T-helper 17 cell (primary cell): ENCODE results near the gene CNKSR3. TPM values are rescaled to one million over a fixed set of nuclear protein-coding genes. Genes with fewer than 3 reads are reported as not detected.

ENCODE experiments used
- ATAC-seq: fragments of 150-1000 bp; cut with Tn5 transposase; 2 replicates; pipeline ENCODE4 v1.10.0; 2021; ENCODE audit warnings: mild to moderate bottlenecking, moderate library complexity
- DNase-seq, 3 donors: peaks; one replicate each; pipeline versions ENCODE4 v3.0.0 to v3.0.0-alpha.2; 2020 to 2021
- H3K9me3 ChIP-seq: one replicate; pipeline ENCODE4 v1.7.0; 2013; ENCODE audit warnings: low read length, mild to moderate bottlenecking; ENCODE audit not compliant: control insufficient read depth, poor library complexity, severe bottlenecking
- H3K27ac Mint-ChIP-seq: one replicate; pipeline ENCODE4 v1.8.0; 2022; ENCODE audit warnings: mild to moderate bottlenecking, moderate library complexity, mixed read lengths
- H3K27me3 Mint-ChIP-seq: one replicate; pipeline ENCODE4 v1.8.0; 2022; ENCODE audit warnings: mixed read lengths
- H3K36me3 Mint-ChIP-seq: one replicate; pipeline ENCODE4 v1.8.0; 2022; ENCODE audit warnings: low read depth, mixed read lengths
- H3K4me1 Mint-ChIP-seq: one replicate; pipeline ENCODE4 v1.8.0; 2022; ENCODE audit warnings: mild to moderate bottlenecking, mixed read lengths
- H3K4me3 Mint-ChIP-seq: one replicate; pipeline ENCODE4 v1.8.0; 2022; ENCODE audit warnings: mild to moderate bottlenecking, moderate library complexity, mixed read lengths
- total RNA-seq, 4 donors: library from RNA in 2 of 4; stranded (reverse) in 2 of 4; gene quantifications; one replicate each; pipeline ENCODE4 v1.2.3 and lab custom pipeline; 2022 to 2026

CNKSR3 gene
- total RNA-seq, 2 donors from 2014 or later: not detected

DNA sequence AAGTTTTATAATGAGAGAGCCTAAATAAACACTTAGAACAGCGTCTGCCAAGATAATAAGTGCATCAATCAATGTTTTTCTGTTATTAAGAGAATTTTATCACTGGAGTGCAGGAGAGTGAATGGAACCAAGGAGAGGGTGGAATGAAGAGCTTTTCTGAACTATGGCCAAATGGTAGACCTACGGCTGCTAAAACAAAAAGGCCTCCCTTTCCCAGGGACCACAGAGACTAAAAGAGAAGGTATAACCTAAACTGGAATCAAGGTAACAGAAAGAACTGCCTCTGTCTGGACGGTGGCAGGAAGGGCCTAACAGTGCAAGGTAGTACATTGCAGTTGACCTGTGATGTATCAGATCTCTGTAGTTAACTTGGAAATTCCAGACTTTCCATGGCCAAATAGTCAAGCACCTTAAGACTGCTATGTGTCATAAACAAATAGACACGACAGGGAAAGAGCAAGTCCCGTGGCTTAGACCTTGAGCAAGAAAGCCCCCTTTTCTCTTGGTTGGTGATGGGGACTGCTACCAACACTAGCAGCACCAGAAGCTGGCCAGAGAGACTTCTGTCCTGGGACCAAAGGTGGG lies 5.5 kb downstream of the CNKSR3 start:
- H3K36me3 Mint-ChIP-seq: peaks cover 2% of the 10 kb centered on the region
- peaks cover 61% of the 10 kb centered on the region for H3K27me3 Mint-ChIP-seq
- H3K4me3 Mint-ChIP-seq: no peak overlapping the region
- H3K27ac Mint-ChIP-seq: no peak overlapping the region
- DNase-seq: no peak
- H3K4me1 Mint-ChIP-seq: peaks cover 4% of the 10 kb centered on the region
- ATAC-seq: no peak
- no peaks in the 10 kb centered on the region for H3K9me3 ChIP-seq

DNA sequence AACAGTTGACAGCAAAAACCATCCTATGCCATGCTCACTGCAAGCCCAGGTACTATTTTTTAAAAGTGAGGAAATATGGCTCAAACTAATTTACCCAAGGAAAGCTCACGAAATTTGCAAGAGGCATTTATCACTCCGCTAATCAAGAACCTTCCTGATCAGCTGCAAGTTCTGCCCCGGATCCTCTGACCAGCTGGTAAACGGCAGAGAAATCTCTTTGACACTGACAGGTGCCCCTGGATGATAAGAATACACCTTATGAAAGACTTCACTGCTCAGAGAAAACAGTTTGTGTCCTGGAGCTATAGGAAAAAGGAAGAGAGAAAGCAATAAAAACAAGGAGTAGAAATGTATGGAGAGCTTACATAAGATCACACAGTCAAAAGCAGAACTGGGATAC lies 6.4 kb downstream of the CNKSR3 start:
- Mint-ChIP-seq H3K4me3 (no peak overlapping the region), H3K27ac (no peak overlapping the region), H3K27me3 (peaks cover 66% of the 10 kb centered on the region), H3K4me1 (peaks cover 2% of the 10 kb centered on the region), H3K36me3 (peaks cover 2% of the 10 kb centered on the region)
- no peaks in the 10 kb centered on the region for H3K9me3 ChIP-seq
- ATAC-seq (no peak), DNase-seq (no peak)

DNA sequence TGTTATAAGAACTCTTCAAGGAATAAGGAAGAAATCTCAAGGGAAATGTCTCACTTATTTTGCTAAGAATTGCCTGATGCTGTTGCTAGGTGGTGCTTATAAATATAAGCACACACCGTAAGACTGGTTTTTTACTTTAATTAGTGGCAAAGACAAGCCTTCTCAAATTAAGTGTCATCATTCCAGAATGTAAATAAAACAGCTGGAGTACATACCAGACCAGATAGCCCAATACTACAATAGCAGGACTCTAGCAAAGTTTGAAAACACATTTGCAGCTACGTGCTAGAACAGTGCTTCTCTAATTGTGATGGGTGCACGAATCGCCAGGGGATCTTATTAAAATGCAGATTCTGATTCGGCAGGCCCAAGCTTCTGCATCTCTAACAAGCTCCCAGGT lies 6.8 kb downstream of the CNKSR3 start:
- no peaks in the 10 kb centered on the region for H3K4me1 Mint-ChIP-seq
- ATAC-seq: no peak
- no peaks in the 10 kb centered on the region for H3K9me3 ChIP-seq
- peaks cover 2% of the 10 kb centered on the region for H3K36me3 Mint-ChIP-seq
- DNase-seq: no peak
- H3K27me3 Mint-ChIP-seq: peaks cover 66% of the 10 kb centered on the region
- no peak overlapping the region for H3K27ac Mint-ChIP-seq
- H3K4me3 Mint-ChIP-seq: no peak overlapping the region

DNA sequence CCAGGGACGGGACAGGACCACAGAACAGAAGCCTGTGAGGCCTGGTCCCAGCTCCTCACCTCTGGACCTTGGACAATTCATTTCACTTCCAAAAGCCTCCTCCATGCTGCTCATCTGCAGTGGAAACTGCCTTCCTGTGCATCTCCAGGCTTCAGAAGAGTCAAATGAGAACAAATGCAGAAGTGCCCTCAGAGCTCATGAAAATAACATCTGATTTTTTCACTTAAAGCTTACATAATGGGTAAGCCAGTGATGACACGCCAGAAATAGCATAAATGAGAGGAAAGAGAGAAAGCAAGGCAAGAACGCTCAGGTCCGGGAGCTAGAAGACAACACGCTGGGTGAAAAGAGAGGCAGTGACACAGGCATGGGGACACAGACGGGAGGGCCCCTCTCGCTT lies 7.9 kb downstream of the CNKSR3 start:
- Mint-ChIP-seq H3K4me1 (no peaks in the 10 kb centered on the region), H3K27me3 (peaks cover 59% of the 10 kb centered on the region), H3K4me3 (no peak overlapping the region), H3K36me3 (no peaks in the 10 kb centered on the region), H3K27ac (no peak overlapping the region)
- H3K9me3 ChIP-seq: no peaks in the 10 kb centered on the region
- no peak for DNase-seq
- no peak for ATAC-seq

DNA sequence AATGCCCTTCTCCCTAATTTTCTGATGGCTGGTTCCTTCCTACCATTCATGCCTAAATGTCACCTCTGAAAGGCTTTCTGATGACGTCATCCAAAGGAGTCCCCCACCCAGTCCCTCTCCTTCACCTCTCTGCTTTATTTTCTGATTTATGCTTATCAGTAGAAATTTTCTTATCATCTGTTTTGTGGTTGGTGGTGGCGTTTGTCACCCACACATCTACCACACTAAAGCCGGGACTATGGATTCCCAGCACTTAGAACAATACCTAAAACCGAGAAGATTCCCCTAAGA lies 9.0 kb downstream of the CNKSR3 start:
- no peaks in the 10 kb centered on the region for H3K9me3 ChIP-seq
- ATAC-seq (no peak), DNase-seq (no peak)
- Mint-ChIP-seq H3K4me1 (no peaks in the 10 kb centered on the region), H3K27me3 (peaks cover 50% of the 10 kb centered on the region), H3K27ac (no peak overlapping the region), H3K36me3 (no peaks in the 10 kb centered on the region), H3K4me3 (no peak overlapping the region)

DNA sequence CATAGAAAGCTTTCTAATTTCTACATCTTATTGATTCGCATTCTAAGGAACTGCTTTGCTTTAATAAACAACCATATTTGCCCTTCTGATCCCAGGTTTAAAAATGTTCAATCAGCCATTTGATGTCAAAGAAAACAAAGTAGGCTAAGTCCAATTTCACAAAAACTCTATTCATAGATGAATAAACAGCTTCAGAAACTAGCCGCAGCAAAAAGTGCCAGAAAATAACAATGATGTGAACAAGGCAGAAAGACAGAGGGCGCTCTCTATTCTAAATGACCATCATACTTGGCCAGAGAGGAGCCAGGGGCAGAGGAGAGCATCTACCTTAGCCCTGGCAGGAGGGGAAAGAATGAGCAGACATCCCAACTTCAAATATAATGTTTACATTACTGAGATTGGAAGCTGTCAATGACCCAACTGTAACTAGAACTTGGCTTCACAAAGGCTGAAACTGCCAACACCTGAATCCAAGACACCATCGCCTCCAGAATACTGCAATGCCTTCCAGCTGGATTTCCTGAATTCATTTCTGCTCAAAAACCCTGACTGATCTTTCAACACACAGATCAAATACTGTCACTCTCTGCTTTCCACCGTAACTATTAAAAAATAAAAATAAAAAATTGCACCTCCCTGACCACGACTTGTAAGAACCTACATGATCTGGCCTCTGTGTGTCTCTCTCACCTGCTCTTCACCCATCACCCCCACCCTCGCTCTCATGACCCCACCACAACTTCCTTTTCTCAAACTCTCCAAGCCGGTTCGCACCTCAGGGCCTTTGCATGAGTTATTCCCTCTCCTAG lies 9.5 kb downstream of the CNKSR3 start:
- DNase-seq (no peak), ATAC-seq (no peak)
- H3K9me3 ChIP-seq: no peaks in the 10 kb centered on the region
- no peak overlapping the region for H3K27ac Mint-ChIP-seq
- H3K27me3 Mint-ChIP-seq: peaks cover 51% of the 10 kb centered on the region
- no peaks in the 10 kb centered on the region for H3K36me3 Mint-ChIP-seq
- no peaks in the 10 kb centered on the region for H3K4me1 Mint-ChIP-seq
- H3K4me3 Mint-ChIP-seq: no peak overlapping the region

DNA sequence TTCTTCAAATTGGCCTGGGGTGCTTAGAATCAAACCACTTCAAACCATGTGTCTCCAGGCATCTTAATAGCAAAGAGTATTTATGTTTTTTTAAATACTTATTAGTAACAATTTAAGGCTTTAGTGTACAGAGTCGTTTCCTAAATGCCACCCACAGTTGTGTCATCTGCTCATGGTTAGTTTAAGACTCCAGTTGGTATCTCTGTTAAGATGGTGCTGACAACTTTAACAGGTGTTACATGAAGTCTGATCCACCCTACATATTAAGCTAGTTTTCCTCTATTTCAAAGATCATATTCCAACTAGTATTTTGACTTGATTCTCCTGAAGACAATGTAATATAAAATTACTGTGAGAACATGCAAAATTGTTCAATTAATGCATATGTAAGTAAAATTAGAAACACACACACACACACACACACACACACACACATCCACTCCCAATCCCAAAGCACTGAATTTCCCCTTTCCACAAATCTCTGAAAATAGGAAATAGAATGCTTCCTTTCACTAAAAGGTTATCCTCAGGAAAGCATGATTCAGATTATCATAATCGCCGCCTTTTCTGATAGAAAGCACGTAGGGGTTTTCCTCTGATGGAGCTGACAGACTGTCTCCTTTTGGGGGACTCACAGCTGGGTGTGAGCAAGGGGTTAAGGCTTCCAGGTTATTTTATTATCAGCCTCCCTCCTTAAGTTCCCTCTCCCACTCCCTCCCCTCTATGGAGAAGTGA lies 10.5 kb downstream of the CNKSR3 start:
- ATAC-seq (no peak), DNase-seq (no peak)
- no peak overlapping the region for H3K27ac Mint-ChIP-seq
- no peak overlapping the region for H3K4me3 Mint-ChIP-seq
- H3K4me1 Mint-ChIP-seq: no peaks in the 10 kb centered on the region
- no peaks in the 10 kb centered on the region for H3K36me3 Mint-ChIP-seq
- no peaks in the 10 kb centered on the region for H3K9me3 ChIP-seq
- peaks cover 50% of the 10 kb centered on the region for H3K27me3 Mint-ChIP-seq

DNA sequence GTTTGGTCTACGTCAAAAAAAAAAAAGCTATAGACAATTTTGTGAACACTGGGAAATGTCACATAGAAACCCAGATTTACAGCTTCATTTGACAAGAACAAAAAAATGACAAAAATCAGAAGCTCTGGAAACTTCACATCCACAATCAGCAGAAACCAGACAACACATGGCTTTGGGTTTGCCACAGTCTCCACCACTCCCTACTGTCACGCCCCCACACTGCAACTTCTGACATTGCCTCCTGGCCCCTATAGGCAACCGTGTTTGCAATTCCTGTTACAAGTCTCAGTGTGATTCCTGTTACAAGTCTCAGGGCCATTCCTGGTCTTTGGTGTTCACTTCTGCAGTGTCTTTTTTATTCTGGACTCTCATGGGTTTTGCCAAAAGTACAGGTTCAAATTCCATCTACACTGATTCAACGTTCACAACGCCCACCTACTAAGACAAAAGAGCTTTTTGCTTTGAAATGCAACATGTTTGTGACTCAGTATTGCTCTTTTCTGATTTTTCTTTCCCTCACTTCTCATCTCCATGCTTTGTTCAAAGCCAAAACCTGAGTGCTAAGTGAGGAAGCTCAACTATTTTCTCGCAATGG lies 12.0 kb downstream of the CNKSR3 start:
- Mint-ChIP-seq H3K4me3 (no peak overlapping the region), H3K4me1 (no peaks in the 10 kb centered on the region), H3K27ac (no peak overlapping the region), H3K27me3 (peaks cover 35% of the 10 kb centered on the region), H3K36me3 (no peaks in the 10 kb centered on the region)
- no peaks in the 10 kb centered on the region for H3K9me3 ChIP-seq
- ATAC-seq: no peak
- DNase-seq: no peak

DNA sequence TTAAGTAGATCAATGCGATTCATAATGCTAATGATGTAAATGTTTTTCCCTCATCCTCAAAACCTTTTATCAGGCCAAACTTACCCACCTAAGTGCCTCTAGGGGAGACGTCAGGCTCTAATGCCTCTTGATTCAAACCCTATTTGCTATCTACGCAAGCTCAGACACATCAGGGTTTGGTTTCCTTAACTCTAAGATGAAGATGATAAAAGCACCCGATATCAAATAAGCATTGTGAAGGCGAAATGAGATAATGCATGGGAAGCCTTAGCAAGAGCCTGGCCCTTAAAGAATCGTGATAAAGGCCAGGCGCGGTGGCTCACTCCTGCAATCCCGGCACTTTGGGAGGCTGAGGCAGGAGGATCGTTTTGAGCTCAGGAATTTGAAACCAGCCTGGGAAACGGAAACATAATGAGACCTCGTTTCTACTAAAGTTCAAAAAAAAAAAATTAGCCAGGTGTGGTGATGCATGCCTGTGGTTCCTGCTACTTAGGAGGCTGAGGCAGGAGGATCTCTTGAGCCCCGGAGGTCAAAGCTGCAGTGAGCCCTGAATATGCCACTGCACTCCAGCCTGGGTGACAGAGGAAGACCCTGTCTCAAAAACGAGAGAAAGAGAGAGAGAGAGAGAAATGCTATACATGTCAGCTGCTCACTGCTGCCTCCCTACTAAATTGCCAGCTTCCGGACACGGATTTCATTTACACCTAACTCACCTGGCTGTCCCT lies 13.5 kb downstream of the CNKSR3 start:
- no peak overlapping the region for H3K4me3 Mint-ChIP-seq
- H3K9me3 ChIP-seq: no peaks in the 10 kb centered on the region
- H3K36me3 Mint-ChIP-seq: no peaks in the 10 kb centered on the region
- ATAC-seq (no peak), DNase-seq (no peak)
- no peaks in the 10 kb centered on the region for H3K4me1 Mint-ChIP-seq
- H3K27me3 Mint-ChIP-seq: peaks cover 28% of the 10 kb centered on the region
- no peak overlapping the region for H3K27ac Mint-ChIP-seq

DNA sequence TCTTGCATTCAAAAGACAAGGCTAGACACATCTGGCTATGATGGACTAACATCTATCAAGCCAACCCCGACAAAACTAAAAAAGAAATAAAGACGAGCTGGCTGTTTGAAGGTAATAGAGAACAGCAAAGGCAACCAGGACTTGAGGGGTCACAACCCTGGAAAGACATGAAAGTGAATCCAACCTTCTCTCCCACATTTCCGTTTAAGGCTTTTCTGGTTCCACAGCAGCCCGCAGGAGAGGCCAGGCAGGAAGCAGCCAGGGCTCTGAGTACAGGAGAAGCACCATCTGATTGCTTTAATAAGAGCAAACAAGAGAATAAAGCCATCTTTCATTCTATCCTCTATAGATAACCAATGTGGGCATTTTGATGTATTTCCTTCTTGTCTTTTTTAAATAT lies 14.3 kb downstream of the CNKSR3 start:
- Mint-ChIP-seq H3K4me1 (no peaks in the 10 kb centered on the region), H3K36me3 (no peaks in the 10 kb centered on the region), H3K27me3 (peaks cover 28% of the 10 kb centered on the region), H3K4me3 (no peak overlapping the region), H3K27ac (no peak overlapping the region)
- DNase-seq: no peak
- no peaks in the 10 kb centered on the region for H3K9me3 ChIP-seq
- no peak for ATAC-seq

DNA sequence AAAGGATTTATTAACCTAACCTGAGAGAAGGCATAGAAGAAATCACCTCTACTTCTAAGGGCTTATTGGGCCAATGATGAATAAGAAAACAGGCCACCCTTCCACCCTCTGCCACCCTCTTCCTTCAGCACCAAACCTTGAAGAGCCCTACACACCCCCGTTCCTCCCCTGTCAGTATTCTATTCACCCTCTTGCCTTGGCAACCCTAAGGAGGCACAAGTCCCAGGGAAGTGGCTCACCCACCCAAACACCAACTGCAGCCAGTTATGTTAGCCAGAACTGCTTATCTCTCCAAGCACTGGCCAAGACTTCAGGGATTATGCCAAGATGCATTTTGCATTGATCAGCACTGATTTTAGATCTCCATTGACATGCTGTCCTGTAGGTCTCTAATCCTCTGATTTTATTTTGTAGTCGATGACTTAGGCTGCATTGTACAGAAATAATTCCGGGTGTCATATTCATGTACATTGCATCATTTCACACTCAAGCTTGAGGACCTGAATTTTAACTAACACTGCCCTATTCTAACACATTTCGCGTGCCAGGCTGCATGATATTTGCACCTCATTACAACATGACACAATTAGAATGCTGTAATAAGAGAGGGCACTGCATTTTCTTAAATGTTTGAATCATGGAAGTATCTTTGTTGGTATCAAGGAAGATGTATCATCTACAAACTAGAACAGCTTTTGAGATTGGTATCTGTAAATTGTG lies 15.7 kb downstream of the CNKSR3 start:
- ATAC-seq (no peak), DNase-seq (no peak)
- H3K27ac Mint-ChIP-seq: no peak overlapping the region
- no peaks in the 10 kb centered on the region for H3K9me3 ChIP-seq
- no peaks in the 10 kb centered on the region for H3K36me3 Mint-ChIP-seq
- H3K27me3 Mint-ChIP-seq: peaks cover 23% of the 10 kb centered on the region
- no peaks in the 10 kb centered on the region for H3K4me1 Mint-ChIP-seq
- no peak overlapping the region for H3K4me3 Mint-ChIP-seq

DNA sequence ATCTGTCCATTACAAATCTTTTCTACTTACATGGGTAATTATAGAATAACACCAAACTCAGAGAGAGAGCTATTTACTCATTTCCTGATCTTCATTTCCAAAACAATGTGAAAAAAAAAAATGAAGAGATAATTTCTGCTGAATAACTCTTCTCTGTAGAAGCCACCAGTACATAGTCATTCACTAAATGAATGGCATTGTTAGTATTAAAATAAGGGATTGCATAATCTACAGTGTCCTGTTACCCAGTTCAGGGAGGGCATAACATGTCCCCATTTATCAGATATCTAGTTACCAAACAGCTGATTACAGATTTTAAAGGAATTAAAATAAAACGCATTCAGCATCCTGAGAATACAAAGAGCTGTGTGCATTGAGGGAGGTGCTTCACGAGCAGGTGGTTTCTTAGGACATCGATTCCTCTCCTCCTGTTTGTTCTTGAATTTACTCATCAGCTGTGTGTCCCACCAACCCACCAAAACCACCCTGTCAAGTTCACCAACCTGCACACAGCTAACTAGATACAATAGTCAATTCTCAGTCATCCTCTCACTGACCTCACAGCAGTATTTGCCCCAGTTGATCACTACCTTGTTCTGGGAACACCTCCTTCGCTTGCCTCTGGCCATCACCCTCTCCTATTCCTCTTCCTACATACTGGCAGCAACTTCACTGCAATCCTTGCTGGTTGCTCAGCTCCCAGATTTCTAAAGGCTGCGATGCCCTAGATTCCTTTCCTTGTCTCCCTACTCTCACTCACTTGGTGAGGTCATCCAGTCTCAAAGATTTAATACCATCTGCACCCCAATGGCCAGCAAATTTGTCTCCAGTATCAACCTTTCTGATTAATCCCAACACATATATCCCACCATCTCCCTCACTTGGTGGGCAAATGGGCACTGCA lies 18.7 kb downstream of the CNKSR3 start:
- H3K36me3 Mint-ChIP-seq: no peaks in the 10 kb centered on the region
- ATAC-seq (no peak), DNase-seq (no peak)
- H3K9me3 ChIP-seq: no peaks in the 10 kb centered on the region
- no peaks in the 10 kb centered on the region for H3K4me1 Mint-ChIP-seq
- H3K27me3 Mint-ChIP-seq: peaks cover 24% of the 10 kb centered on the region
- H3K27ac Mint-ChIP-seq: no peak overlapping the region
- no peak overlapping the region for H3K4me3 Mint-ChIP-seq
